UCSD-AML1 (cell line): Measurements from ENCODE around the gene SAP30L.

Experiments
- DNase-seq: peaks from one replicate; lab custom pipeline; 2025; ENCODE audit not compliant: unreplicated experiment; lab: John Stamatoyannopoulos, UW

The SAP30L gene

GRCh38 chr5:154479944-154480750 is 34.4 kb downstream of the SAP30L start:
- no peak for DNase-seq

- DNase-seq = no peak
These were observed 35.0 kb downstream of the SAP30L start for GRCh38 chr5:154480847-154481246.

GRCh38 chr5:154481584-154482381 is 36.0 kb downstream of the SAP30L start:
- DNase-seq = no peak

- DNase-seq = no peak
These were observed 37.0 kb downstream of the SAP30L start for GRCh38 chr5:154482528-154483449.

- no peak for DNase-seq
These were observed 38.0 kb downstream of the SAP30L start for GRCh38 chr5:154483654-154484392.

GRCh38 chr5:154484393-154485095 is 38.7 kb downstream of the SAP30L start:
- no peak for DNase-seq

GRCh38 chr5:154485096-154485491 is 39.3 kb downstream of the SAP30L start:
- DNase-seq = no peak

GRCh38 chr5:154485850-154486426 is 40.1 kb downstream of the SAP30L start:
- no peak for DNase-seq

- no peak for DNase-seq
These were observed 40.6 kb downstream of the SAP30L start for GRCh38 chr5:154486427-154486866.

GRCh38 chr5:154487541-154487940 is 41.7 kb downstream of the SAP30L start:
- DNase-seq = no peak

- no peak for DNase-seq
These were observed 46.1 kb downstream of the SAP30L start for GRCh38 chr5:154491941-154492340.

- DNase-seq = no peak
These were observed 47.5 kb downstream of the SAP30L start for GRCh38 chr5:154493274-154493673.

- DNase-seq = no peak
These were observed 48.2 kb downstream of the SAP30L start for GRCh38 chr5:154494036-154494435.

GRCh38 chr5:154498591-154498990 is 52.8 kb downstream of the SAP30L start:
- no peak for DNase-seq

GRCh38 chr5:154498994-154499393 is 53.2 kb downstream of the SAP30L start:
- no peak for DNase-seq

GRCh38 chr5:154501566-154501965 is 55.8 kb downstream of the SAP30L start:
- no peak for DNase-seq

- DNase-seq = no peak
These were observed 56.4 kb downstream of the SAP30L start for GRCh38 chr5:154502180-154502579.

- DNase-seq = no peak
These were observed 57.9 kb downstream of the SAP30L start for GRCh38 chr5:154503698-154504039.

GRCh38 chr5:154505567-154505966 is 59.8 kb downstream of the SAP30L start:
- DNase-seq = no peak
